HG03066 (cell line): ENCODE data around the gene TMPRSS12.
"Not testable (repeated sequence)": the region's sequence is repeated elsewhere in the genome, so short reads cannot be mapped to it uniquely, and the experiment has no call there.

Experiments used
- ATAC-seq: cut with Tn5 transposase; IDR thresholded peaks from one replicate; pipeline ENCODE4 v1.9.1; 2021; ENCODE audit warnings: low read depth; ENCODE audit not compliant: unreplicated experiment

The TMPRSS12 gene

GRCh38 chr12:50842637-50843493, at the start of gene TMPRSS12:
TSS of gene TMPRSS12 (plus strand) at chr12:50842926. CDS start at chr12:50842965, 39 bp downstream.
- ATAC-seq = no peak

GRCh38 chr12:50799908-50800307, 42.8 kb upstream of the TMPRSS12 start:
- no peak for ATAC-seq

GRCh38 chr12:50803230-50803875, 39.4 kb upstream of the TMPRSS12 start:
- ATAC-seq = no peak

GRCh38 chr12:50806176-50806575, 36.5 kb upstream of the TMPRSS12 start:
- no peak for ATAC-seq

- not testable (repeated sequence) for ATAC-seq
Observed at GRCh38 chr12:50809131-50809530, 33.6 kb upstream of the TMPRSS12 start.

- not testable (repeated sequence) for ATAC-seq
Observed at GRCh38 chr12:50814921-50815320, 27.8 kb upstream of the TMPRSS12 start.

- no peak for ATAC-seq
Observed at GRCh38 chr12:50820177-50820576, 22.5 kb upstream of the TMPRSS12 start.

- ATAC-seq = no peak
Observed at GRCh38 chr12:50822082-50822481, 20.6 kb upstream of the TMPRSS12 start.

- not testable (repeated sequence) for ATAC-seq
Observed at GRCh38 chr12:50823724-50824123, 19.0 kb upstream of the TMPRSS12 start.

GRCh38 chr12:50824914-50825313, 17.8 kb upstream of the TMPRSS12 start:
- ATAC-seq = no peak

GRCh38 chr12:50825372-50825838, 17.3 kb upstream of the TMPRSS12 start:
- no peak for ATAC-seq

GRCh38 chr12:50828121-50828520, 14.6 kb upstream of the TMPRSS12 start:
- no peak for ATAC-seq

GRCh38 chr12:50828886-50829285, 13.8 kb upstream of the TMPRSS12 start:
- ATAC-seq = no peak

GRCh38 chr12:50833801-50834200, 8.9 kb upstream of the TMPRSS12 start:
- not testable (repeated sequence) for ATAC-seq

GRCh38 chr12:50839042-50839441, 3.7 kb upstream of the TMPRSS12 start:
- no peak for ATAC-seq

GRCh38 chr12:50840809-50841487, 1.8 kb upstream of the TMPRSS12 start:
- no peak for ATAC-seq

- ATAC-seq = no peak
Observed at GRCh38 chr12:50841716-50842531, 802 bp upstream of the TMPRSS12 start.

GRCh38 chr12:50845021-50845647, 2.4 kb downstream of the TMPRSS12 start:
- ATAC-seq = no peak

GRCh38 chr12:50848963-50849362, 6.2 kb downstream of the TMPRSS12 start:
- no peak for ATAC-seq

- ATAC-seq = not testable (repeated sequence)
Observed at GRCh38 chr12:50855218-50855617, 12.5 kb downstream of the TMPRSS12 start.
